Adipose tissue (tissue), 3 donors: ENCODE results near the gene AQP11. TPM values are rescaled to one million over a fixed set of nuclear protein-coding genes. Genes with fewer than 3 reads are reported as not detected.

Experiments used
- H3K27ac ChIP-seq: one replicate; pipeline ENCODE4 v1.5.1; 2013; ENCODE audit warnings: low read depth, low read length
- WGBS, 3 donors: extraction: QIAGEN DNeasy Blood & Tissue Kit; methylation state at CpG; one replicate each; pipeline ENCODE4 v1.1.7; 2013; 5-methylcytosine and 5-hydroxymethylcytosine counted together
- polyA plus RNA-seq, 3 donors: library from polyadenylated mRNA; stranded (reverse); fragments of 200-250 nt; gene quantifications; one replicate each; pipeline ENCODE4 v1.2.3, GENCODE V29; 2013
- donor health status: healthy with polysubstance abuse.
- donor health status: Bipolar disorder and iron deficiency.
- donor health status: healthy.

The AQP11 gene
- polyA plus RNA-seq, 3 donors: 0.22 to 1.9 (median 1.1) TPM

DNA sequence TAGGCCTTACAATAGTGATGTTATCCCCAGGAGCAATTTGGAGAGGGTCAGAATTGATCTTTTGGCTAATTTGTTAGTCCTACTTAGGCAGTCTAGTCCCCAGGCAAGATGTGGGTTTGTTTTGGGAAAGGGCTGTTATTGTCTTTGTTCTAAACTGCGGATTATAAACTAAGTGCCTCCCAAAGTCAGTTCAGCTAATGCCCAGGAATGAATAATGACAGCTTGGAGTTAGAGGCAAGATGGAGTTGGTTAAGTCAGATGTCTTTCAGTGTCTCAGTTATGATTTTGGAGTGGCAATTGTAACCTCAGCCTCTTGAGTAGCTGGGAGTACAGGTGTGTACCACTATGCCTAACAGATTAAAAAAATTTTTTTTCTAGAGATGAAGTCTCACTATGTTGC, 55.1 kb downstream of the AQP11 start:
- WGBS, 3 donors: 76 to 86% (median 77%) methylated on average over 1 of the region's 1 CpG
- H3K27ac ChIP-seq: no peak overlapping the region

GRCh38 chr11:77647654-77648305, 58.0 kb downstream of the AQP11 start:
- no peak overlapping the region for H3K27ac ChIP-seq
- WGBS, 3 donors: 65 to 76% (median 71%) methylated on average over 3 of the region's 3 CpGs

- H3K27ac ChIP-seq: no peak overlapping the region
- 65 to 79% (median 75%) methylated on average over 3 of the region's 3 CpGs for WGBS, 3 donors
These were observed 60.4 kb downstream of the AQP11 start for GRCh38 chr11:77650123-77650522.

DNA sequence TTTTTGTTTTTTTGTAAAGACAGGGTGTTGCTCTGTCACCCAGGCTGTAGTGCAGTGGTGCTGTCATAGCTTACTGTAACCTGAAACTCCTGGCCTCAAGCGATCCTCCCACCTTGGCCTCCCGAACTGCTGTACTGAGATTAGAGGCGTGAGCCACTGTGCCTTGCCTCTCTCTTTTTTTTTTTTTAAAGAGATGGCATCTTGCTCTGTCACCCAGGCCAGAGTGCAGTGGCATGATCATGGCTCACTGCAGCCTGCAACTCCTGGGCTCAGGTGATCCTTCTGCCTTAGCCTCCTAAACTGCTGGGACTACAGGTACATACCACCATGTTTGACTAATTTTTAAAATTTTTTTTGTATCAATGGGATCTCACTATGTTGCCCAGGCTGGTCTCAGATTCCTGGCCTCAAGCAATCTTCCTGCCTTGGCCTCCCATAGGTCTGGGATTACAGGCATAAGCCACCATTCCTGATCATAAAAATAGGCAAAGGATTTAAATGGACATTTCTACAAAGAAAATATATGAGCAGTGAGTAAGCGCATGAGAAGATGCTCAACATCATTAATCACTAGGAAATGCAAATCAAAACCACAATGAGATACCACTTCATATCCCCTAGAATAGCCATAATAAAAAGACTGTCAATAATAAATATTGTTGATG, 65.1 kb downstream of the AQP11 start:
- WGBS, 3 donors: 82 to 92% (median 87%) methylated on average over 4 of the region's 4 CpGs
- H3K27ac ChIP-seq: no peak overlapping the region

- whole genome bisulfite sequencing, 3 donors: 82 to 93% (median 92%) methylated on average over 7 of the region's 7 CpGs
- H3K27ac ChIP-seq: no peak overlapping the region
These were observed 66.6 kb downstream of the AQP11 start for GRCh38 chr11:77656362-77656761.

- WGBS, 3 donors: 84 to 90% (median 85%) methylated on average over 4 of the region's 4 CpGs
These were observed 68.7 kb downstream of the AQP11 start for GRCh38 chr11:77658213-77659013.

More at GRCh38 chr11:77658213-77659013, 68.7 kb downstream of the AQP11 start:
- H3K27ac ChIP-seq: no peak overlapping the region

Other genes with a start within 250 kb of the AQP11 start
- gene PAK1, start 115.9 kb upstream of the AQP11 start, polyA plus RNA-seq: 10 to 100 TPM; 10.3 to 12.6 (median 11.2) TPM
- gene CLNS1A, start 47.8 kb downstream of the AQP11 start, polyA plus RNA-seq: 10 to 100 TPM; 66.8 to 94.1 (median 70.4) TPM
- gene RSF1, start 230.8 kb downstream of the AQP11 start, polyA plus RNA-seq: 10 to 100 TPM in 2 of 3 donors, 1 to 10 TPM in 1; 5.9 to 13.5 (median 10.5) TPM
- 100 to 1,000 TPM in 2 of 3 donors, 10 to 100 TPM in 1; 34.5 to 120 (median 103) TPM for gene AAMDC, start 231.2 kb downstream of the AQP11 start, polyA plus RNA-seq